Panc1 (cell line): ENCODE measurements around the gene HMCN2. TPM values are rescaled to one million over a fixed set of nuclear protein-coding genes. Genes with fewer than 3 reads are reported as not detected.

ENCODE experiments used
- ATAC-seq: fragments of 200-7000 bp; cut with Tn5 transposase; 2 replicates; pipeline ENCODE4 v1.9.1; 2020; ENCODE audit warnings: mild to moderate bottlenecking, moderate library complexity
- BruUV-seq: library from RNA; stranded (reverse); fragments of 400-500 nt; replicated peaks from 2 replicates; lab custom pipeline; 2021; lab: Mats Ljungman, UMichigan
- CTCF ChIA-PET: fragments of 300-600 bp; sonication (Branson Sonifier 250); formaldehyde crosslinking; loops from one replicate; lab custom pipeline; 2022; ENCODE audit warnings: antibody characterized with exemption; lab: Charles Lee
- POLR2A ChIA-PET: fragments of 300-600 bp; sonication (Branson Sonifier 250); formaldehyde crosslinking; loops from one replicate; lab custom pipeline; 2022; ENCODE audit warnings: antibody characterized with exemption; lab: Charles Lee
- DNase-seq: peaks from one replicate; pipeline ENCODE4 v3.0.0-alpha.2; 2010; ENCODE audit warnings: low read depth, low spot score
- H3K27ac ChIP-seq: 2 replicates; pipeline ENCODE4 v1.5.1; 2011; ENCODE audit warnings: mild to moderate bottlenecking, low read length, inconsistent platforms
- H3K27me3 ChIP-seq: fragments of 200-500 bp; sonication (Bioruptor generic); 2 replicates; pipeline ENCODE4 v1.6.0; 2014; ENCODE audit warnings: low read length, inconsistent platforms; ENCODE audit not compliant: control insufficient read depth, insufficient read depth
- H3K36me3 ChIP-seq: fragments of 200-500 bp; sonication (Bioruptor generic); 2 replicates; pipeline ENCODE4 v1.5.1; 2014; ENCODE audit warnings: inconsistent platforms, mild to moderate bottlenecking, low read length, moderate library complexity; ENCODE audit not compliant: control insufficient read depth, insufficient read depth
- H3K4me1 ChIP-seq: 2 replicates; pipeline ENCODE4 v1.5.1; 2011; ENCODE audit warnings: inconsistent platforms, mild to moderate bottlenecking, low read length, moderate library complexity; ENCODE audit not compliant: control insufficient read depth, insufficient read depth
- H3K4me3 ChIP-seq, 2 experiments: 2 replicates each; pipeline ENCODE4 v1.5.1; 2011 to 2012; ENCODE audit warnings: low read depth in 2 of 2, low read length in 2 of 2, mild to moderate bottlenecking in 2 of 2, inconsistent platforms in 1 of 2, moderate library complexity in 1 of 2
- H3K9me3 ChIP-seq: fragments of 200-500 bp; sonication (Bioruptor generic); 2 replicates; pipeline ENCODE4 v1.5.1; 2014; ENCODE audit warnings: low read depth, mild to moderate bottlenecking, inconsistent platforms, low read length, moderate library complexity; ENCODE audit not compliant: control insufficient read depth, insufficient read depth
- POLR2AphosphoS5 ChIP-seq: IDR thresholded peaks from 2 replicates; pipeline ENCODE4 v1.6.1; 2012; ENCODE audit warnings: mild to moderate bottlenecking, low read depth, low read length, moderate library complexity
- SIN3A ChIP-seq: IDR thresholded peaks from 2 replicates; pipeline ENCODE4 v1.6.1; 2012; ENCODE audit warnings: low read depth, mild to moderate bottlenecking, low read length, moderate library complexity, borderline replicate concordance; ENCODE audit not compliant: insufficient read depth
- TCF7L2 ChIP-seq: IDR thresholded peaks from 2 replicates; pipeline ENCODE4 v1.6.1; 2011; ENCODE audit warnings: mild to moderate bottlenecking, low read depth, low read length, inconsistent platforms
- in situ Hi-C: cut with HindIII; loops from 2 replicates; pipeline ENCODE4 v1.10.0; 2016; ENCODE audit warnings: low sequenced_read_pairs, low pct_unique_long_range_greater_than_20kb
- intact Hi-C: fragments of 100-400 bp; cut with micrococcal nuclease; formaldehyde crosslinking; loops from one replicate; pipeline ENCODE4 v1.10.0; 2022; ENCODE audit not compliant: unreplicated experiment
- total RNA-seq: library from RNA; stranded (reverse); gene quantifications from one replicate; pipeline ENCODE4 v1.2.1, GENCODE V29; 2021; ENCODE audit not compliant: unreplicated experiment
- TF ChIP-seq, protein P1 (sequence below): fragments of 450-650 bp; IDR thresholded peaks from 2 replicates; pipeline ENCODE4 v1.5.1; 2017; ENCODE audit warnings: mild to moderate bottlenecking
- TF ChIP-seq, protein P2 (sequence below), 2 experiments: IDR thresholded peaks; 2 replicates each; pipeline ENCODE4 v1.6.1; 2011 to 2012; ENCODE audit warnings: low read depth in 2 of 2, control low read depth in 1 of 2, low read length in 1 of 2, mild to moderate bottlenecking in 1 of 2, moderate library complexity in 1 of 2; ENCODE audit not compliant: insufficient read depth in 1 of 2

The HMCN2 gene
- total RNA-seq, 1 experiment from 2014 or later = 0.05 TPM

DNA sequence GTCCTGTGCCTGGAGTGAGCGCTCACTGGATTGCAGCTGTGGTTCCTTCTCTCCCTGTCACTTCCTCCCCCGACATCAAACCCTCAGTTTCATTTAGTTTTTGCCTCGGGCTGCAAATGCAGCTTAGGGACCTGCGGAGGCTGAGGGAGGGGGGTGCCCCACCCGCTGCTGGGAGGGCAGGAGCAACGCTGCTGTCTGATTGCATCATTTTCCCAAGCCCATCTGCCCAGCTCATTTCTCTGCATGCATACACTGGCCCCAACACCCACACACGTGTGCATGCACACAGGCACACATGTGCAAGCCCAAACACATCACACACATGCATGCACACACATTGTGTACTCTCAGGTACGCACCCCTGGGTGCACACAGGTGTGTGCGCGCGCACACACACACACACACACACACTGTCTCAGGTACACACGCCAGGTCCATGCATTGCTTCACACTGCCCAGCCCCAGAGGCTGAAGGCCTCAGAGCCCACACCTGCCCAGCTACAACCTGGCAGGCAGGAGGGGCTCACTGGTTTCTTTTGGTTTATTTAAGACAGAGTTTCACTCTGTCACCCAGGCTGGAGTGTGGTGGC, 182.6 kb downstream of the HMCN2 start:
- peaks cover 22% of the 10 kb centered on the region for H3K4me1 ChIP-seq
- ATAC-seq (no peak), DNase-seq (no peak)
- H3K4me3 ChIP-seq = no peak overlapping the region
- TF ChIP-seq POLR2AphosphoS5 (no peak), TCF7L2 (no peak), SIN3A (no peak)
- TF ChIP-seq, protein P1, sequence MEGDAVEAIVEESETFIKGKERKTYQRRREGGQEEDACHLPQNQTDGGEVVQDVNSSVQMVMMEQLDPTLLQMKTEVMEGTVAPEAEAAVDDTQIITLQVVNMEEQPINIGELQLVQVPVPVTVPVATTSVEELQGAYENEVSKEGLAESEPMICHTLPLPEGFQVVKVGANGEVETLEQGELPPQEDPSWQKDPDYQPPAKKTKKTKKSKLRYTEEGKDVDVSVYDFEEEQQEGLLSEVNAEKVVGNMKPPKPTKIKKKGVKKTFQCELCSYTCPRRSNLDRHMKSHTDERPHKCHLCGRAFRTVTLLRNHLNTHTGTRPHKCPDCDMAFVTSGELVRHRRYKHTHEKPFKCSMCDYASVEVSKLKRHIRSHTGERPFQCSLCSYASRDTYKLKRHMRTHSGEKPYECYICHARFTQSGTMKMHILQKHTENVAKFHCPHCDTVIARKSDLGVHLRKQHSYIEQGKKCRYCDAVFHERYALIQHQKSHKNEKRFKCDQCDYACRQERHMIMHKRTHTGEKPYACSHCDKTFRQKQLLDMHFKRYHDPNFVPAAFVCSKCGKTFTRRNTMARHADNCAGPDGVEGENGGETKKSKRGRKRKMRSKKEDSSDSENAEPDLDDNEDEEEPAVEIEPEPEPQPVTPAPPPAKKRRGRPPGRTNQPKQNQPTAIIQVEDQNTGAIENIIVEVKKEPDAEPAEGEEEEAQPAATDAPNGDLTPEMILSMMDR = no peak
- TF ChIP-seq, protein P2, sequence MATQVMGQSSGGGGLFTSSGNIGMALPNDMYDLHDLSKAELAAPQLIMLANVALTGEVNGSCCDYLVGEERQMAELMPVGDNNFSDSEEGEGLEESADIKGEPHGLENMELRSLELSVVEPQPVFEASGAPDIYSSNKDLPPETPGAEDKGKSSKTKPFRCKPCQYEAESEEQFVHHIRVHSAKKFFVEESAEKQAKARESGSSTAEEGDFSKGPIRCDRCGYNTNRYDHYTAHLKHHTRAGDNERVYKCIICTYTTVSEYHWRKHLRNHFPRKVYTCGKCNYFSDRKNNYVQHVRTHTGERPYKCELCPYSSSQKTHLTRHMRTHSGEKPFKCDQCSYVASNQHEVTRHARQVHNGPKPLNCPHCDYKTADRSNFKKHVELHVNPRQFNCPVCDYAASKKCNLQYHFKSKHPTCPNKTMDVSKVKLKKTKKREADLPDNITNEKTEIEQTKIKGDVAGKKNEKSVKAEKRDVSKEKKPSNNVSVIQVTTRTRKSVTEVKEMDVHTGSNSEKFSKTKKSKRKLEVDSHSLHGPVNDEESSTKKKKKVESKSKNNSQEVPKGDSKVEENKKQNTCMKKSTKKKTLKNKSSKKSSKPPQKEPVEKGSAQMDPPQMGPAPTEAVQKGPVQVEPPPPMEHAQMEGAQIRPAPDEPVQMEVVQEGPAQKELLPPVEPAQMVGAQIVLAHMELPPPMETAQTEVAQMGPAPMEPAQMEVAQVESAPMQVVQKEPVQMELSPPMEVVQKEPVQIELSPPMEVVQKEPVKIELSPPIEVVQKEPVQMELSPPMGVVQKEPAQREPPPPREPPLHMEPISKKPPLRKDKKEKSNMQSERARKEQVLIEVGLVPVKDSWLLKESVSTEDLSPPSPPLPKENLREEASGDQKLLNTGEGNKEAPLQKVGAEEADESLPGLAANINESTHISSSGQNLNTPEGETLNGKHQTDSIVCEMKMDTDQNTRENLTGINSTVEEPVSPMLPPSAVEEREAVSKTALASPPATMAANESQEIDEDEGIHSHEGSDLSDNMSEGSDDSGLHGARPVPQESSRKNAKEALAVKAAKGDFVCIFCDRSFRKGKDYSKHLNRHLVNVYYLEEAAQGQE (IDR thresholded peaks at IDR 0.05; ENCODE audit: insufficient read depth in 1 of 2, low read depth in 2 of 2, low read length in 1 of 2) = no peak
- intact Hi-C loops (no loop called here), in situ Hi-C loops (no loop called here)
- ChIA-PET POLR2A (no interaction called here), CTCF (no interaction called here)
- H3K9me3 ChIP-seq = no peaks in the 10 kb centered on the region
- no TSS peak for BruUV-seq
- H3K27me3 ChIP-seq = no peaks in the 10 kb centered on the region
- H3K27ac ChIP-seq = no peak overlapping the region
- no peaks in the 10 kb centered on the region for H3K36me3 ChIP-seq

DNA sequence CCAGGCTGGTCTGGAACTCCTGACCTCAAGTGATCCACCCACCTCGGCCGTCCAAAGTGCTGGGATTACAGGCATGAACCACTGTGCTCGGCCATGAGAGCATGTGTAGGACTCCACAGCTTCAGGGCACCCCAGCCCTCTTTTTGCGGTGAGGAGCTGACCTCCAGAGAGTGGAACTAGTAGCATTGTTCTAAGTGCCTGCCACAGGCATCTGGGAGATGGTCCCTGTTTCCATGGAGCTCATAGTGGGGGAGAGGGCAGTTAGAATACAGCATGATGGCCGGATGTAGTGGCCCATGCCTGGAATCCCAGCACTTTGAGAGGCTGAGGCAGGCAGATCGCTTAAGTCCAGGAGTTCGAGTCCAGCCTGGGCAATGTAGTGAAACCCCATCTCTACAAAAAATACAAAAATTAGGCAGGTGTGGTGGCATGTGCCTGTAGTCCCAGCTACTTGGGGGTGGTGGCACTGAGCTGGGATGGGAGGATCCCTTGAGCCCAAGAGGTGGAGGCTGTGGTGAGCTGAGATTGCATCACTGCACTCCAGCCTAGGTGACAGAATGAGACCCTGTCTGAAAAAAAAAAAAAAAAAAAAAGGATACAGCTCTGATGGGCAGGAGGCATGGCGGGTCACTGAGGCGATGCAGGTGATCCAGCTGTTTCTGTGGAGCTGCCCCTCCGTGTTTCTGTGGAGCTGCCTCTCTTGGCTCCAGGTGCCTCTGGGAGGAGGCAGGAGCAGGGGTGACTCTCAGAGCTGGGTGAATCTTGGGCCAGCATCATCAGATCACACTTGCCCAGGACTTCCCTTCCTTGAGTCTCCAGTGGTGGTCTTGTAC, 183.4 kb downstream of the HMCN2 start:
- no peak for DNase-seq
- H3K27ac ChIP-seq = no peak overlapping the region
- POLR2A ChIA-PET = no interaction called here
- H3K36me3 ChIP-seq = no peaks in the 10 kb centered on the region
- peaks cover 22% of the 10 kb centered on the region for H3K4me1 ChIP-seq
- BruUV-seq = no TSS peak
- H3K27me3 ChIP-seq = no peaks in the 10 kb centered on the region
- CTCF ChIA-PET = interaction anchor here (0.7 kb wide), 1 partner anchor 206 kb away, joined by 8 read pairs; no protein-coding TSS in a partner anchor
- in situ Hi-C loops = no loop called here
- TF ChIP-seq TCF7L2 = no peak
- intact Hi-C loops = no loop called here
- H3K4me3 ChIP-seq = no peak overlapping the region
- no peak for ATAC-seq
- no peaks in the 10 kb centered on the region for H3K9me3 ChIP-seq
